ENCODE data around the gene ETV6.

DNA sequence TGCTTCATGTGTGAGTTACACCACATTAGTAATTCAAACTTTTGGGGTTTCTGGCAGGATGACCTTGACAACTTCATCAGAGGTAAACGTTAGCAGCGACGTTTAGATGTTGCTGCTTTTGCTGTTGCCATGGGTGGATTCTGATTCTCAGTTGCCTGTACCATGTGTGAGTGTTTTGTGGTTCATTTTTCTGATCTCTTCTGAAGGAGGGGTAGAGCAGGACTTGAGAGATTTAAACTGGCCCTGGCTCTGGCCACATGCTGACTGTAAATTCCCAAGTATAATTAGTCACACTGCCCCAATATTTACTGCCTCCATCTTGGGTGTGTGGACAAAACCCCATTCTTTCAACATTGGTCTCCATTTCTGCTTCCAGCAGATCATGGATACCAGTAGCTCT is 110.4 kb downstream of the ETV6 start:
- TF ChIP-seq, protein P1, sequence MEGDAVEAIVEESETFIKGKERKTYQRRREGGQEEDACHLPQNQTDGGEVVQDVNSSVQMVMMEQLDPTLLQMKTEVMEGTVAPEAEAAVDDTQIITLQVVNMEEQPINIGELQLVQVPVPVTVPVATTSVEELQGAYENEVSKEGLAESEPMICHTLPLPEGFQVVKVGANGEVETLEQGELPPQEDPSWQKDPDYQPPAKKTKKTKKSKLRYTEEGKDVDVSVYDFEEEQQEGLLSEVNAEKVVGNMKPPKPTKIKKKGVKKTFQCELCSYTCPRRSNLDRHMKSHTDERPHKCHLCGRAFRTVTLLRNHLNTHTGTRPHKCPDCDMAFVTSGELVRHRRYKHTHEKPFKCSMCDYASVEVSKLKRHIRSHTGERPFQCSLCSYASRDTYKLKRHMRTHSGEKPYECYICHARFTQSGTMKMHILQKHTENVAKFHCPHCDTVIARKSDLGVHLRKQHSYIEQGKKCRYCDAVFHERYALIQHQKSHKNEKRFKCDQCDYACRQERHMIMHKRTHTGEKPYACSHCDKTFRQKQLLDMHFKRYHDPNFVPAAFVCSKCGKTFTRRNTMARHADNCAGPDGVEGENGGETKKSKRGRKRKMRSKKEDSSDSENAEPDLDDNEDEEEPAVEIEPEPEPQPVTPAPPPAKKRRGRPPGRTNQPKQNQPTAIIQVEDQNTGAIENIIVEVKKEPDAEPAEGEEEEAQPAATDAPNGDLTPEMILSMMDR (IDR thresholded peaks at IDR 0.05): no peak
- TF ChIP-seq REST (IDR thresholded peaks at IDR 0.05; ENCODE audit: insufficient read depth in 1 of 2, low read depth in 2 of 2, low read length in 1 of 2) (no peak), POLR2AphosphoS5 (IDR thresholded peaks at IDR 0.05; ENCODE audit: low read depth, low read length) (no peak)

Measured in Panc1 (cell line).